ENCODE data around the gene TFDP1. TPM values are rescaled to one million over a fixed set of nuclear protein-coding genes. Genes with fewer than 3 reads are reported as not detected.
"Not testable (repeated sequence)": the region's sequence is repeated elsewhere in the genome, so short reads cannot be mapped to it uniquely, and the experiment has no call there.

The TFDP1 gene
- total RNA-seq, 1 donor from 2014 or later, result 69.5 TPM

GRCh38 chr13:113550453-113550852, 34.1 kb upstream of the TFDP1 start:
- DNase-seq (ENCODE audit: low read depth, low spot score), result no peak

GRCh38 chr13:113551081-113552000, 33.2 kb upstream of the TFDP1 start:
- no peak for DNase-seq (ENCODE audit: low read depth, low spot score)

- no peak for DNase-seq (ENCODE audit: low read depth, low spot score)
These were observed 32.5 kb upstream of the TFDP1 start for GRCh38 chr13:113552079-113552478.

DNA sequence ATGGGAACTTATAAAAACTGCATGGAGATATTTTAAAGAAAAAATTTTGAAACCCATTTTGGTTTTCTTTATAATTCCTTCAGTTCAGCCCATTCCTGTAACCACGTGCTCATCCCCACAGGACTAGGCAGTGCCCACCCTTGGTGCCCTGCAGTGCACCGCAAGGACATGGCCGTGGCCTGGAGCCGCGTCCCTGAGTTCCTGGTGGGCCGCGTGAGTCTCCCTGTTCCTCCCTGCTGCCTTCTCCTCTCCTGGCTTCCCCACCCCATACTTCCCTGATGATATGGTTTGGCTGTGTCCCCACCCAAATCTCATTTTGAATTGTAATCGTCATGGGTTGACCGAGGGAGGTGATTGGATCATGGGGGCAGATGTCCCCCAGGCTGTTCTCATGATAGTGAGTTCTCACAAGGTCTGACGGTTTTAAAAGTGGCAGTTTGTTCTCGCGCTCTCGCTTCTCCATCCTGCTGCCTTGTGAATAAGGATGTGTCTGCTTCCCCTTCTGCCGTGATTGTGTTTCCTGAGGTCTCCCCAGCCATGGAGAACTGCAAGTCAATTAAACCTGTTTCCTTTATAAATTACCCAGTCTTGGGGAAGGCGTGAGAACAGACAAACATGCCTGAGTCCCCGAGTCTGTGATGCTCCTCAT, 31.6 kb upstream of the TFDP1 start:
- DNase-seq (ENCODE audit: low read depth, low spot score), result peak; percentile 76

DNA sequence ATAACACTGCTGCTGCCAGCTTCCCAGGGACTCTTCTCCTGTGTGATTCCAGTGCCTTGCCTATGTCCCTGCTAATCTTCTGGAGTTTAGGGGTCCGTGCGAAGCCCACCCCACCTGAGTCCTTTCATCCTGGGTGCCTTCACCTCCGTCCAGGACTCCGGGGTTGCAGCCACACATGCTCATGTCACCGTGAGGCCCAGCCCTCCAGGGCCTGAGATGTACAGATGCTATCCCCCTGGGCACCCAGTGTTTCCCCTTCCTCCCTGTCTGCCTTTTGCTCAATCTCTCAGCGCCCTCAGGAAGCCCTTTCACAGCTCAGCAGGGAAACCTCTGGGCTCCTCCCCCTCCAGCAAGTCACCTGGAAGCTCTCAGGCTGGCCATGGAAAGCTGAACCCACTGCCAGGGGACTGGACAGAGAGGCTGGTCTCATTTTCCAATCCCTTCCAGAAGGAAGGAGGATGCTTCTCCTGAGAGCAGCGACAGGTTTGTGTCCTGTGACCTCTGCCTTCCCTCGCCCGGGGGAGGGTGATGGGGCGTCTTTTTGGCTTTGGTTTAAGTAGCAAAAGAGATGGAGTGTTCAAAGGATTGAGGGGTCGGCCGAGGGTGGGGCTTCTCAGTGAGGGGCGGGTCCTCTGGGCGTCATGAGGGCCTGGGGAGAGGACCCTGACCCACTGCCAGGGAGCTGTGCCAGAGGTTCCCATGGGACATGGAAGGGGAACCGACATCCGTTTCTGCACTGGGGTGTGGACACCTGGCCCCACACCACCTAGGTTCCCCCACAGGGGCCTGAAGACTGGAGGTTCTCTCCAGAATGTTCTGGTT, 30.8 kb upstream of the TFDP1 start:
- no peak for DNase-seq (ENCODE audit: low read depth, low spot score)

DNA sequence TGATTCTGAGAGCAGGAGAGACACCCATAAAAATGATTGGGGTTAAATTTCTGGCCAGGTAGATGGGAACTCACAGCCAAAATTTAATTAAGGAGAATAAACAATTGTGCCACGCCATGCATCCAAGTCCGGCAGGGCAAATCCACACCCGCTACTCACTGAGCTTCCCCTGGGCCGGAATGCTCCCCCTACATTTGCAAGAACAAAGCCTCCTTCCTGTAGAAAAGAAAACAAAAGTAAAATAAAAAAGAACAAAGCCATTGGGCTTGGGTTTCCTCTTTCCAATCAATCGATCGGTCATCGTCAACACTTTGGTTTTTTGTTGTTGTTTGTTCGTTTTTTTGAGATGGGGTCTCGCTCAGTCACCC, 30.2 kb upstream of the TFDP1 start:
- no peak for DNase-seq (ENCODE audit: low read depth, low spot score)

GRCh38 chr13:113555141-113555540, 29.4 kb upstream of the TFDP1 start:
- DNase-seq (ENCODE audit: low read depth, low spot score), result no peak

GRCh38 chr13:113557013-113557412, 27.5 kb upstream of the TFDP1 start:
- DNase-seq (ENCODE audit: low read depth, low spot score), result no peak

DNA sequence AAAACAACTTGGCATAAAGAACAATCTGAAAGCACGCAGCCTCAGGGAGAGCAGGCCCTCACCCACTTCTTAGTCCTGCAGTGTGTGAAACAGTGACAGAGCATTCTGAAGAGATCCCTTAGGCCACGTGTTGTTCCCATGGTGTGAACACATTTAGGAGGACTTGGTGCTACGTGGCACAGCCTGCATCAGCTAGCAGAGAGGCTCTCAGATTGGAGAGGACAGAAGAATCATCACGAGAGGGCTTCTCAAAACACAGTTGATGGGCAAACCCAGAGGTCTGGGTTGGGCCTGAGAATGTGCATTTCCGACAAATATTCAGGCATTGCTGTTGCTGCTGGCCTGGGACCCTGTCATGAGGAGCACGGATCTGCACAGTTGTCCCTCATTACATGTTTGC, 26.1 kb upstream of the TFDP1 start:
- DNase-seq (ENCODE audit: low read depth, low spot score), result no peak

DNA sequence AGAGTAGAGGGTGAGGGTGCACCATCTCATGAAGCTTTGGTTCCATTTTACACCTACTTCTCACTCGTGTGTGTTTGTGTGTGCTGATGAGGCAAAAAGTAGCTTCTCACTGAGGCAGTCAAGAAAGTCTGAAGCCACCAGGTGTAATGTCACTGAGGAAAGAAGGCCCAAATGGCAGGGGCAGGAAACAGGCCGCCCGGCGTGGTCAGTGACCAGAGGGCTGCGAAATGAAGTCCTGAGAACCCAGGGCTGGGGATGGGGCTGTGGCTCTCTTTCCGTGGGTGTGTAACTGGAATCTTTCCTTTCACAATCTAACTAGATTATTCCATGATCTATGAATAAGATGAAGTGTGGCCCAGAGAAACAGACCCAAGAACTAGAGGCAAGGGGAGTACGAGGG, 25.5 kb upstream of the TFDP1 start:
- DNase-seq (ENCODE audit: low read depth, low spot score), result no peak

DNA sequence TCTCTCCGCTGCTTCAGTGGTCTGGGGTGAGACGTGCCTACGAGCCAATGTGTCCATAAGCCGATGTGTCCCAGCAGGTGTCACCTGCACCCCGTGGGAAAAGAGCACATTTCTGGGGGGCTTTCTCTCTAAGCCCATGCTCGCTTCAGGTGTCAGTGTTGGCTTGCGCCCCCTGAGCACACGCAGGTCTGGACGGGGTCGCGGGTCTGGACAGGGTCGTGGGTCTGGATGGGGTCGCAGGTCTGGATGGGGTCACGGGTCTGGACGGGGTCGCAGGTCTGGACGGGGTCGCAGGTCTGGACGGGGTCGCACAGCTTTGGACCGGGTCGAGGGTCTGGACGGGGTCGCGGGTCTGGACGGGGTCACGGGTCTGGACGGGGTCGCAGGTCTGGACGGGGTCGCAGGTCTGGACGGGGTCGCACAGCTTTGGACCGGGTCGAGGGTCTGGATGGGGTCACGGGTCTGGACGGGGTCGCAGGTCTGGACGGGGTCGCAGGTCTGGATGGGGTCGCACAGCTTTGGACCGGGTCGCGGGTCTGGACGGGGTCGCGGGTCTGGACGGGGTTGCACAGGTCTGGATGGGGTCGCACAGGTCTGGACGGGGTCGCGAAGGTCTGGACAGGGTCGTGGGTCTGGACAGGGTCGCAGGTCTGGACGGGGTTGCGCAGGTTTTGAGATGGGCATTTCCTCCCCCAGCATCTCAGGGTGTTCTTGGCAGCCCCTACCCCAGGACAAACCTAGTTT, 24.5 kb upstream of the TFDP1 start:
- DNase-seq (ENCODE audit: low read depth, low spot score), result no peak

- DNase-seq (ENCODE audit: low read depth, low spot score), result no peak
These were observed 23.7 kb upstream of the TFDP1 start for GRCh38 chr13:113560645-113561416.

DNA sequence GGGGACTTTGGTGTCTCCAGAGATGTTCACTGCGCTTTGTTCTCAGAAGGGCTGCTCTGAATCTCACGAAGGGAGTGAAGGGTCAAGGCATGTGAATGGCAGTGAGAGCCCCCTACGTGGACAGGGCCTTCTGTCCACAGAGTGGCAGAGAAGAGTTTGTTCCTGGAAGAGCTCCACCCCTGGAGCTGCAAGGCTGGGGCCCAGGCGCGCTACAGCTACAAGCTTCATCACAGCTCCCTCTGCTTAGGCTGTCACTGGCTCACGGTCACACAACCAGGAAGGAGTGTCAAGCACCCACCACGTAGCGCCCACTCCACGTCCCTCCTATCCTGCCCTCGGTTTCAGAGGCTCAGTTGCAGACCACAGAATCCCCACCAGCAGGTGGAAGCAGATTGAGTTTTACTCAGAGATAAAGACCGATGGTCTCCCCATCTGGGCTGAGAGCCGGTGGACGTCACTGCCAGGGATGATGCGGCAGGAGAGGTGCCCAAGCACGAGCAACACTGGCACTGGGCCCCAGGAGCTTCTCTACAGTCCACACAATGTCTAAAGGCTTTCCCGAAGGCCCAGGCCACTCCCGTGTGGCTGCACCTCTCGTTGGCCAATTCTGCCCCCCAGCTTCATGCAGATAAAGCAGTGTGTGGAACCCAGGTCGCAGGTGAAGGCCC, 23.0 kb upstream of the TFDP1 start:
- no peak for DNase-seq (ENCODE audit: low read depth, low spot score)

- DNase-seq (ENCODE audit: low read depth, low spot score), result no peak
These were observed 22.3 kb upstream of the TFDP1 start for GRCh38 chr13:113562085-113562749.

- DNase-seq (ENCODE audit: low read depth, low spot score), result no peak
These were observed 21.7 kb upstream of the TFDP1 start for GRCh38 chr13:113562844-113563243.

- DNase-seq (ENCODE audit: low read depth, low spot score), result not testable (repeated sequence)
These were observed 21.0 kb upstream of the TFDP1 start for GRCh38 chr13:113563511-113563910.

DNA sequence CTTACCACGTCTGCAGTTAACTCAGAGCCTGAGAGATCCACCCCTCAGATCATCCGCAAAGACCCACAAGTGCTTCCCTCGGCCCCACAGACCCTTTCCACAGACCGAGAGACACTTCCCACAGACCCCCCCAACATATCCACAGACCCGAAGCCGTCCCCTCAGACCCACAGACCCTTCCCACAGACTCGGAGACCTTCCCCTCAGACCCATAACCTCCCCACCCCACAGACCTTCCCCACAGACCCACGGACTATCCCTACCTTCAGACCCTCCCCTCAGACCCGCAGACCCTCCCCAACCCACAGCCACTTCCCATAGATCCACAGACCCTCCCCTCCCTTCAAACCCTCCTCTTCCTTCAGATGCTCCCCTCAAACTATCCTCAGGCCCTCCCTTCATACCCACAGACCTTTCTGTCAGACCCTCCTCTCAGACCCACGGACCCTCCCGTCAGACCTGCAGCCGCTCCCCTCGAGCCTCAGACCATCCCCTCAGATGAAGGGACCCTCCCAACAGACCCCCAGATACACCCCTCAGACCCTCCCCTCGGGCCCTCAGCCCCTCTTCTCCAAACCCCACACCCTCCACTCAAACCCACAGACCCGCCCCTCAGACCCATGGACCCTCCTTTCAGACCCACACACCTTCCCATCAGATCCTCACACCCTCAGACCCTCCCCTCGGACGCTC, 20.1 kb upstream of the TFDP1 start:
- DNase-seq (ENCODE audit: low read depth, low spot score), result no peak

GRCh38 chr13:113565526-113566226, 18.9 kb upstream of the TFDP1 start:
- no peak for DNase-seq (ENCODE audit: low read depth, low spot score)
